Fibroblast of lung (primary cell): ENCODE data around the gene RABGAP1. TPM values are rescaled to one million over a fixed set of nuclear protein-coding genes. Genes with fewer than 3 reads are reported as not detected.

Experiments used
- DNase-seq, 2 donors: peaks; one replicate each; pipeline versions ENCODE4 v3.0.0 to v3.0.0-alpha.2; 2010; ENCODE audit warnings: low read depth in 2 of 2
- H2AFZ ChIP-seq: 2 replicates; pipeline ENCODE4 v1.5.1; 2012; ENCODE audit warnings: low read length, control low read depth, inconsistent platforms
- H3K27ac ChIP-seq: 2 replicates; pipeline ENCODE4 v1.5.1; 2011; ENCODE audit warnings: low read length, control low read depth; ENCODE audit not compliant: insufficient read depth
- H3K27me3 ChIP-seq: 2 replicates; pipeline ENCODE4 v1.5.1; 2011; ENCODE audit warnings: mild to moderate bottlenecking, low read length; ENCODE audit not compliant: control insufficient read depth, insufficient read depth
- H3K36me3 ChIP-seq: 2 replicates; pipeline ENCODE4 v1.5.1; 2011; ENCODE audit warnings: low read length; ENCODE audit not compliant: control insufficient read depth, insufficient read depth
- H3K4me1 ChIP-seq: 2 replicates; pipeline ENCODE4 v1.5.1; 2011; ENCODE audit warnings: low read length; ENCODE audit not compliant: control insufficient read depth, insufficient read depth; ENCODE audit errors: extremely low read depth
- H3K4me2 ChIP-seq: 2 replicates; pipeline ENCODE4 v1.5.1; 2011; ENCODE audit warnings: low read length, control low read depth; ENCODE audit not compliant: insufficient read depth; ENCODE audit errors: extremely low read depth
- H3K4me3 ChIP-seq, 4 experiments: fragments of 200-600 bp in 1 of 4; sonication (generic) in 1 of 4; replicated peaks in 1 of 4; 2 replicates each; pipeline ENCODE4 v1.5.1; 2011 to 2016; ENCODE audit warnings: low read length in 4 of 4, low read depth in 3 of 4, mild to moderate bottlenecking in 3 of 4, control low read depth in 2 of 4, inconsistent platforms in 1 of 4, mixed read lengths in 1 of 4; ENCODE audit not compliant: insufficient read depth in 1 of 4; ENCODE audit errors: control extremely low read depth in 1 of 4
- H3K79me2 ChIP-seq: 2 replicates; pipeline ENCODE4 v1.5.1; 2012; ENCODE audit warnings: mild to moderate bottlenecking, low read length, inconsistent platforms; ENCODE audit not compliant: control insufficient read depth, insufficient read depth
- H3K9ac ChIP-seq: 2 replicates; pipeline ENCODE4 v1.5.1; 2011; ENCODE audit warnings: mild to moderate bottlenecking, low read length, control low read depth; ENCODE audit not compliant: insufficient read depth
- H3K9me3 ChIP-seq: 2 replicates; pipeline ENCODE4 v1.5.1; 2012; ENCODE audit warnings: low read depth, low read length; ENCODE audit not compliant: control insufficient read depth, insufficient read depth
- H4K20me1 ChIP-seq: 2 replicates; pipeline ENCODE4 v1.5.1; 2011; ENCODE audit warnings: low read length; ENCODE audit not compliant: control insufficient read depth, insufficient read depth; ENCODE audit errors: extremely low read depth
- CTCF ChIP-seq, 2 donors: IDR thresholded peaks in 1 of 2; conservative IDR thresholded peaks in 1 of 2; 1 replicate in 1 of 2; 2 replicates in 1 of 2; pipeline ENCODE4 v1.5.1; 2011 to 2012; ENCODE audit warnings: low read length in 2 of 2, control low read depth in 1 of 2, inconsistent platforms in 1 of 2, low read depth in 1 of 2, mild to moderate bottlenecking in 1 of 2
- EZH2 ChIP-seq: IDR thresholded peaks from 2 replicates; pipeline ENCODE4 v1.5.1; 2012; ENCODE audit warnings: low read length, control low read depth, mild to moderate bottlenecking; ENCODE audit errors: missing control alignments
- polyA plus RNA-seq, 2 donors: library from polyadenylated mRNA; depleted of rRNA in 1 of 2; stranded (reverse) in 1 of 2; unstranded in 1 of 2; fragments of >200 nt; gene quantifications; 2 replicates each; pipeline ENCODE4 v1.2.1, GENCODE V29; 2011 to 2012; ENCODE audit warnings: missing spikeins in 1 of 2
- total RNA-seq: library from RNA; depleted of rRNA; stranded (reverse); fragments of >200 nt; gene quantifications from 2 replicates; pipeline ENCODE4 v1.2.1, GENCODE V29; 2014

The RABGAP1 gene
- total and polyA plus RNA-seq, 2 donors (not counting 1 experiment from before 2014, with no cell fraction given): 47.6 to 58.6 TPM

- no peaks in the 10 kb centered on the region for H3K79me2 ChIP-seq
- TF ChIP-seq CTCF (conservative IDR thresholded peaks at IDR 0.05 in 1 of 2, IDR thresholded peaks at IDR 0.05 in 1 of 2; ENCODE audit: low read depth in 1 of 2, low read length in 2 of 2): no peak
- TF ChIP-seq EZH2: no peak
- H3K9me3 ChIP-seq: no peaks in the 10 kb centered on the region
- H2AFZ ChIP-seq: no peak overlapping the region
- H3K36me3 ChIP-seq: peaks cover 4% of the 10 kb centered on the region
- H3K9ac ChIP-seq: no peak overlapping the region
- no peaks in the 10 kb centered on the region for H3K27me3 ChIP-seq
- H3K27ac ChIP-seq: no peak overlapping the region
- H4K20me1 ChIP-seq: no peaks in the 10 kb centered on the region
- H3K4me2 ChIP-seq: no peak overlapping the region
- DNase-seq: no peak
- no peaks in the 10 kb centered on the region for H3K4me1 ChIP-seq
- no peak overlapping the region for H3K4me3 ChIP-seq
Observed at GRCh38 chr9:123089040-123089439, 148.2 kb downstream of the RABGAP1 start.

GRCh38 chr9:123089790-123090189, 149.0 kb downstream of the RABGAP1 start:
- H3K36me3 ChIP-seq: peaks cover 4% of the 10 kb centered on the region
- no peaks in the 10 kb centered on the region for H3K27me3 ChIP-seq
- H3K4me1 ChIP-seq: no peaks in the 10 kb centered on the region
- no peak overlapping the region for H3K27ac ChIP-seq
- TF ChIP-seq EZH2: no peak
- TF ChIP-seq CTCF (conservative IDR thresholded peaks at IDR 0.05 in 1 of 2, IDR thresholded peaks at IDR 0.05 in 1 of 2; ENCODE audit: low read depth in 1 of 2, low read length in 2 of 2): no peak
- H3K9me3 ChIP-seq: no peaks in the 10 kb centered on the region
- no peak for DNase-seq
- no peak overlapping the region for H3K4me2 ChIP-seq
- no peaks in the 10 kb centered on the region for H3K79me2 ChIP-seq
- no peaks in the 10 kb centered on the region for H4K20me1 ChIP-seq
- H3K9ac ChIP-seq: no peak overlapping the region
- H3K4me3 ChIP-seq: no peak overlapping the region
- H2AFZ ChIP-seq: no peak overlapping the region

GRCh38 chr9:123090198-123090896, 149.5 kb downstream of the RABGAP1 start:
- DNase-seq: peak in 1 of 2 donors; percentile 82
- TF ChIP-seq EZH2: no peak
- no peak for TF ChIP-seq CTCF (conservative IDR thresholded peaks at IDR 0.05 in 1 of 2, IDR thresholded peaks at IDR 0.05 in 1 of 2; ENCODE audit: low read depth in 1 of 2, low read length in 2 of 2)
- Histone ChIP-seq H3K79me2 (no peaks in the 10 kb centered on the region), H2AFZ (no peak overlapping the region), H3K27me3 (no peaks in the 10 kb centered on the region), H3K27ac (no peak overlapping the region), H3K4me1 (no peaks in the 10 kb centered on the region), H3K9me3 (no peaks in the 10 kb centered on the region), H3K4me2 (no peak overlapping the region), H3K4me3 (no peak overlapping the region), H3K36me3 (peaks cover 4% of the 10 kb centered on the region), H4K20me1 (no peaks in the 10 kb centered on the region), H3K9ac (no peak overlapping the region)
